H1 (cell line): Measurements from ENCODE around the gene DEPP1. TPM values are rescaled to one million over a fixed set of nuclear protein-coding genes. Genes with fewer than 3 reads are reported as not detected.

Experiments used
- CTCF ChIA-PET: fragments of 300-600 bp; sonication (Branson Sonifier 250); formaldehyde crosslinking; loops from one replicate; lab custom pipeline; 2021; ENCODE audit not compliant: partially characterized antibody; lab: Charles Lee
- POLR2A ChIA-PET: fragments of 300-600 bp; sonication (Branson Sonifier 250); formaldehyde crosslinking; loops from one replicate; lab custom pipeline; 2021; ENCODE audit warnings: inconsistent platforms; ENCODE audit not compliant: partially characterized antibody; lab: Charles Lee
- DNase-seq, 2 experiments: peaks; one replicate each; pipeline versions ENCODE4 v3.0.0 to v3.0.0-alpha.2; 2010 to 2022; ENCODE audit warnings: low spot score in 2 of 2, low read depth in 1 of 2, mixed read lengths in 1 of 2
- FAIRE-seq: peaks from 2 replicates; lab custom pipeline; 2011; peaks lifted over from hg19 to GRCh38; lab: Jason Lieb, UNC
- H2AFZ ChIP-seq: 2 replicates; pipeline ENCODE4 v1.8.1; 2012; ENCODE audit warnings: low read length, inconsistent platforms
- H2AK5ac ChIP-seq: 2 replicates; pipeline ENCODE4 v1.6.1; 2013; ENCODE audit warnings: low read depth, low read length
- H2BK120ac ChIP-seq: replicated peaks from 2 replicates; pipeline ENCODE3; 2013; ENCODE audit warnings: low read depth, low read length, inconsistent platforms
- H2BK12ac ChIP-seq: 2 replicates; pipeline ENCODE4 v1.6.1; 2013; ENCODE audit warnings: low read depth, low read length
- H2BK15ac ChIP-seq: 2 replicates; pipeline ENCODE4 v1.6.1; 2013; ENCODE audit warnings: low read length
- H2BK20ac ChIP-seq: 2 replicates; pipeline ENCODE4 v1.6.1; 2013; ENCODE audit warnings: low read length
- H2BK5ac ChIP-seq: 2 replicates; pipeline ENCODE4 v1.6.1; 2013; ENCODE audit warnings: low read depth, low read length
- H3K14ac ChIP-seq: 2 replicates; pipeline ENCODE4 v1.6.1; 2013; ENCODE audit warnings: inconsistent platforms; ENCODE audit not compliant: insufficient read length
- H3K18ac ChIP-seq: 2 replicates; pipeline ENCODE4 v1.6.1; 2013; ENCODE audit warnings: low read length; ENCODE audit errors: extremely low read depth
- H3K23ac ChIP-seq: 2 replicates; pipeline ENCODE4 v1.6.1; 2013; ENCODE audit warnings: inconsistent platforms; ENCODE audit not compliant: insufficient read length
- H3K23me2 ChIP-seq: 2 replicates; pipeline ENCODE4 v1.6.1; 2013; ENCODE audit warnings: low read depth, low read length
- H3K27ac ChIP-seq: 2 replicates; pipeline ENCODE4 v1.6.1; 2011; ENCODE audit warnings: low read depth, low read length, inconsistent platforms
- H3K27me3 ChIP-seq, 4 experiments: replicated peaks in 1 of 4; 1 replicate in 1 of 4; 2 replicates in 3 of 4; pipeline versions ENCODE4 v1.6.1 to v1.8.1; 2011 to 2013; ENCODE audit warnings: low read length in 3 of 4, mild to moderate bottlenecking in 3 of 4, inconsistent platforms in 2 of 4, mixed read lengths in 2 of 4, moderate library complexity in 1 of 4; ENCODE audit not compliant: control insufficient read depth in 3 of 4, insufficient read depth in 3 of 4; ENCODE audit errors: extremely low read depth in 1 of 4
- H3K36me3 ChIP-seq, 4 experiments: 2 replicates each; pipeline versions ENCODE4 v1.6.1 to v1.8.1; 2011 to 2013; ENCODE audit warnings: mild to moderate bottlenecking in 4 of 4, low read length in 3 of 4, moderate library complexity in 2 of 4, control low read depth in 1 of 4, inconsistent platforms in 1 of 4; ENCODE audit not compliant: insufficient read depth in 4 of 4, control insufficient read depth in 2 of 4
- H3K4ac ChIP-seq: replicated peaks from 2 replicates; pipeline ENCODE3; 2013; ENCODE audit warnings: low read length, low read depth, mixed read lengths, inconsistent platforms; ENCODE audit not compliant: insufficient read length
- H3K4me1 ChIP-seq, 4 experiments: replicated peaks in 1 of 4; 1 replicate in 1 of 4; 2 replicates in 3 of 4; pipeline versions ENCODE4 v1.6.1 to v1.8.1; 2011 to 2013; ENCODE audit warnings: low read length in 3 of 4, inconsistent platforms in 2 of 4, mixed read lengths in 1 of 4; ENCODE audit not compliant: insufficient read depth in 4 of 4, control insufficient read depth in 3 of 4
- H3K4me2 ChIP-seq, 2 experiments: 2 replicates each; pipeline versions ENCODE4 v1.6.1 to v1.8.1; 2011 to 2013; ENCODE audit warnings: low read depth in 2 of 2, low read length in 2 of 2, control low read depth in 1 of 2, inconsistent platforms in 1 of 2, mild to moderate bottlenecking in 1 of 2; ENCODE audit not compliant: insufficient read depth in 1 of 2
- H3K4me3 ChIP-seq, 4 experiments: fragments of 200-600, 300-600 bp in 1 of 4; sonication (generic), shearing (Covaris generic), sonication (Bioruptor Twin) in 1 of 4; 2 replicates each; pipeline versions ENCODE4 v1.5.1 to v1.8.1; 2011 to 2016; ENCODE audit warnings: low read length in 4 of 4, low read depth in 3 of 4, control low read depth in 2 of 4, inconsistent platforms in 2 of 4, mild to moderate bottlenecking in 2 of 4, mixed read lengths in 1 of 4, moderate library complexity in 1 of 4; ENCODE audit not compliant: insufficient read depth in 2 of 4; ENCODE audit errors: extremely low read depth in 1 of 4
- H3K56ac ChIP-seq: replicated peaks from 2 replicates; pipeline ENCODE3; 2013; ENCODE audit warnings: low read depth, mild to moderate bottlenecking, mixed read lengths, low read length, inconsistent platforms; ENCODE audit not compliant: insufficient read length
- H3K79me1 ChIP-seq: 2 replicates; pipeline ENCODE4 v1.6.1; 2013; ENCODE audit warnings: low read depth, low read length, control low read depth
- H3K79me2 ChIP-seq, 2 experiments: 2 replicates each; pipeline versions ENCODE4 v1.6.1 to v1.8.1; 2012 to 2013; ENCODE audit warnings: low read length in 2 of 2, mild to moderate bottlenecking in 2 of 2, inconsistent platforms in 1 of 2; ENCODE audit not compliant: insufficient read depth in 2 of 2, control insufficient read depth in 1 of 2
- H3K9ac ChIP-seq, 4 experiments: replicated peaks in 1 of 4; 1 replicate in 1 of 4; 2 replicates in 3 of 4; pipeline versions ENCODE4 v1.6.1 to v1.8.1; 2011 to 2013; ENCODE audit warnings: low read depth in 3 of 4, low read length in 3 of 4, control low read depth in 2 of 4, mild to moderate bottlenecking in 2 of 4, moderate library complexity in 2 of 4, inconsistent platforms in 1 of 4; ENCODE audit errors: extremely low read depth in 1 of 4
- H3K9me3 ChIP-seq, 2 experiments: 2 replicates each; pipeline versions ENCODE4 v1.6.1 to v1.8.1; 2012 to 2013; ENCODE audit warnings: mild to moderate bottlenecking in 2 of 2, moderate library complexity in 2 of 2, control low read depth in 1 of 2, inconsistent platforms in 1 of 2, low read depth in 1 of 2, low read length in 1 of 2, mixed read lengths in 1 of 2; ENCODE audit not compliant: insufficient read depth in 2 of 2
- H4K20me1 ChIP-seq, 2 experiments: replicated peaks in 1 of 2; 2 replicates each; pipeline versions ENCODE3 to v1.8.1; 2011 to 2013; ENCODE audit warnings: inconsistent platforms in 2 of 2, low read length in 2 of 2, mild to moderate bottlenecking in 1 of 2; ENCODE audit not compliant: insufficient read depth in 2 of 2, control insufficient read depth in 1 of 2
- H4K5ac ChIP-seq: 2 replicates; pipeline ENCODE4 v1.6.1; 2013; ENCODE audit warnings: low read length, low read depth, mixed read lengths, inconsistent platforms; ENCODE audit not compliant: insufficient read length
- H4K8ac ChIP-seq: 2 replicates; pipeline ENCODE4 v1.8.0; 2013; ENCODE audit warnings: mild to moderate bottlenecking, moderate library complexity, low read length, inconsistent platforms; ENCODE audit not compliant: insufficient read depth; ENCODE audit errors: extremely low read depth
- H4K91ac ChIP-seq: replicated peaks from 2 replicates; pipeline ENCODE3; 2013; ENCODE audit warnings: low read length, mixed read lengths, inconsistent platforms; ENCODE audit not compliant: insufficient read length
- EP300 ChIP-seq, 2 experiments: IDR thresholded peaks; 1 replicate in 1 of 2; 2 replicates in 1 of 2; pipeline ENCODE4 v1.6.1; 2011 to 2012; ENCODE audit warnings: low read depth in 2 of 2, low read length in 2 of 2, mild to moderate bottlenecking in 2 of 2, borderline replicate concordance in 1 of 2, inconsistent platforms in 1 of 2, moderate library complexity in 1 of 2
- GABPA ChIP-seq: IDR thresholded peaks from 2 replicates; pipeline ENCODE4 v1.6.1; 2011; ENCODE audit warnings: mild to moderate bottlenecking, low read length, moderate library complexity, borderline replicate concordance; ENCODE audit not compliant: insufficient read depth
- JUN ChIP-seq: IDR thresholded peaks from 2 replicates; pipeline ENCODE4 v1.6.1; 2011; ENCODE audit warnings: low read depth, mild to moderate bottlenecking, improper control_type of control experiment, low read length
- PHF8 ChIP-seq: fragments of 200-600 bp; sonication (generic); conservative IDR thresholded peaks from 2 replicates; pipeline ENCODE4 v1.7.1; 2012; ENCODE audit warnings: low read depth, mild to moderate bottlenecking, inconsistent platforms, low read length, moderate library complexity
- RBBP5 ChIP-seq: IDR thresholded peaks from 2 replicates; pipeline ENCODE4 v1.7.1; 2012; ENCODE audit warnings: low read depth, mild to moderate bottlenecking, inconsistent platforms, low read length, moderate library complexity, borderline replicate concordance
- SIRT6 ChIP-seq: IDR thresholded peaks from one replicate; pipeline ENCODE4 v1.7.1; 2012; ENCODE audit warnings: low read length, inconsistent platforms
- TEAD4 ChIP-seq: IDR thresholded peaks from 2 replicates; pipeline ENCODE4 v1.6.1; 2012; ENCODE audit warnings: low read depth, low read length, inconsistent platforms, mixed read lengths
- WGBS, 2 experiments: shearing (Covaris generic) in 1 of 2; methylation state at CpG; one replicate each; pipeline versions ENCODE4 v1.1.6 to v1.1.7; 2013 to 2015; ENCODE audit warnings: low lambda C conversion rate in 2 of 2, mixed read lengths in 2 of 2, inconsistent platforms in 1 of 2, low coverage in 1 of 2, missing lambda C conversion rate in 1 of 2; ENCODE audit not compliant: insufficient replicate concordance in 2 of 2, insufficient coverage in 1 of 2, insufficient read length in 1 of 2; ENCODE audit errors: extremely low coverage in 1 of 2, missing lambda C conversion rate in 1 of 2; 5-methylcytosine and 5-hydroxymethylcytosine counted together
- polyA plus RNA-seq, 7 experiments: library from polyadenylated mRNA; depleted of rRNA in 3 of 7; stranded (reverse) in 5 of 7; unstranded in 2 of 7; fragments of >200 nt in 5 of 7; fragments of 200-250 nt in 2 of 7; gene quantifications; 1 replicate in 5 of 7; 2 replicates in 1 of 7; 4 replicates in 1 of 7; pipeline versions ENCODE4 v1.2.1 to v1.2.3, GENCODE V29; 2011 to 2013; ENCODE audit warnings: missing spikeins in 2 of 7, mixed read lengths in 2 of 7
- total RNA-seq: library from RNA; stranded (reverse); fragmentation: NEBNext Ultra II Directional; extraction: Animal tissue kit (Norgen Biotek cat#: 25700); gene quantifications from 2 replicates; pipeline ENCODE4 v1.2.1, GENCODE V29; 2021

Gene DEPP1
- total and polyA plus RNA-seq, 2 of the 8 experiments (the other 6 are each of a cell fraction or from before 2014, with no cell fraction given): 0.67 to 4.5 TPM

DNA sequence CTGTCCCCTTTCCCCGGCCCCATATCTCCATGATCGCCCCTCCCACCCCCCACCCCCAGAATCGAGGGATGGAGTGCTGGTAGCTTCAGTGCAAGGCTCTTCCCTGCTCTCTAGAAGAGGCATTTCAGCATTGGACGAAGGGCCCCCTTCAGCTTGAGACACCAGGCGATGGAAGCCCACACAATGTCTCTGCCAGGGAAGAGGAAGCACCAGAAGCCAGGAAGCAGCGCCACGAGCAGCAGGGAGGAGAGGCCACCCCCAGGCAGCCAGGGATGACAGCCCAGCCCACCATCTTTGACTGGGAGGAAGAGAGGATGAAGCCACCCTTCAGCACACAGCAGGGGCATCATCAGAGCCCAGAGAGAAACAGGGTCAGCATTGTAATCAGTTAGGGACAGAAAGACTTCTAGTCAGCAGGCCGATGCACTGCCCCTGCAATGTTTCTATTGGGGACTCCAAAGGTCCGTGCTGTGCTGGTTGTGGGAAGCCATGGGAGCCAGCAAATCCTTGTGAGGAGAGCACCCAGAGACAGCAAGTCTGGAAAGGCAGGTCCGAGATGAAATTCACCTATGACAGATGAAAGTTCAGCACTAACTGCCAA is 51.8 kb downstream of the DEPP1 start:
- no peak overlapping the region for H4K91ac ChIP-seq
- CTCF ChIA-PET: interaction anchor here (0.8 to 3.5 kb wide), 8 partner anchors 17 to 63 kb away, joined by 3 to 16 read pairs (median 3); no protein-coding TSS in a partner anchor
- no peak overlapping the region for H3K4ac ChIP-seq
- WGBS, 2 experiments: 82% methylated on average over 7 of the region's 10 CpGs; no CpG with 5 or more reads in 1 of the 2 experiments
- peaks cover 0 to 7% (median 0%) of the 10 kb centered on the region in 4 experiments; a peak in 1 of 7 replicates for H3K4me1 ChIP-seq
- no peak overlapping the region for H2AK5ac ChIP-seq
- no peaks in the 10 kb centered on the region for H3K79me2 ChIP-seq
- peaks cover 0 to 6% (median 2%) of the 10 kb centered on the region in 4 experiments; a peak in 2 of 7 replicates for H3K27me3 ChIP-seq
- H3K9ac ChIP-seq: no peak overlapping the region
- no peak overlapping the region for H2BK20ac ChIP-seq
- H3K27ac ChIP-seq: no peak overlapping the region
- no peak overlapping the region for H2BK5ac ChIP-seq
- FAIRE-seq (no peak), DNase-seq (no peak)
- no peak overlapping the region for H2BK15ac ChIP-seq
- POLR2A ChIA-PET: no interaction called here
- H2AFZ ChIP-seq: no peak overlapping the region
- peaks cover 12% of the 10 kb centered on the region; the same call in 1 of the 2 replicates for H3K23me2 ChIP-seq
- no peak overlapping the region for H3K18ac ChIP-seq
- no peak overlapping the region for H3K23ac ChIP-seq
- no peak overlapping the region for H2BK12ac ChIP-seq
- peak overlapping the region; percentile 45; the same call in 1 of the 2 replicates for H4K8ac ChIP-seq
- no peak overlapping the region for H3K14ac ChIP-seq
- no peak overlapping the region for H4K5ac ChIP-seq
- no peaks in the 10 kb centered on the region for H3K79me1 ChIP-seq
- no peak overlapping the region for H3K4me2 ChIP-seq
- H2BK120ac ChIP-seq: no peak overlapping the region
- H3K36me3 ChIP-seq: no peaks in the 10 kb centered on the region
- H3K4me3 ChIP-seq: no peak overlapping the region
- no peak overlapping the region for H3K56ac ChIP-seq
- H4K20me1 ChIP-seq: no peaks in the 10 kb centered on the region
- no peaks in the 10 kb centered on the region for H3K9me3 ChIP-seq
- TF ChIP-seq TEAD4 (no peak), GABPA (no peak), EP300 (IDR thresholded peaks at IDR 0.05; ENCODE audit: borderline replicate concordance in 1 of 2, low read depth in 2 of 2, low read length in 2 of 2) (no peak), JUN (no peak), SIRT6 (no peak), PHF8 (no peak), RBBP5 (no peak)
